ENCODE results near the gene DUOX2.

DNA sequence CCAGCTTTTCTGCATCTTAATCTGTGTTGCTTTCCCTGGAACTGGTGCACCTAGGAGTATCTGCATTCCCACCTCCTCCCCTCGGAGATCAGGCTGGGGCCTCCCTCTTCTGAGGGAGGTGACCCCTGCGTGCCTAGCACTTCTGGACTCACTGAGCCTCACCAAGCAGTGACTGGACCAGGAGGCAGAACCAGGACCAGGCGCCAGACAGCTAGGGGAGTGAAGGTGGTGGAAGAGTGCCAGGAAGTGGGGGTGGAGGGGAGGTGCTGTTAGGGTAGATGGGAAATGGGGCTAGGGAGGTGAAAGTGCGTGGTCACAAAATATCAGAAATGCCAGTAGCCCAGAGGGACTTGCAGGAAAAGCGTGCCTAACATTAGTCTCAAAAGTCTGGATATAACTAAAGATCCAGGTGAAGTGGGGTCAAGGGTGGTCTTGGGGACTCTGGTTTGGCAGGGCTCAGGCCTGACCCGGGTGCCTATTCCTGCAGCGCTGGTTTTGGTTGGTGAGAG is 1.4 kb upstream of the DUOX2 start:
- TF ChIP-seq EP300 (IDR thresholded peaks at IDR 0.05) (no peak), POLR2A (IDR thresholded peaks at IDR 0.05) (no peak)
- TF ChIP-seq, protein P1, sequence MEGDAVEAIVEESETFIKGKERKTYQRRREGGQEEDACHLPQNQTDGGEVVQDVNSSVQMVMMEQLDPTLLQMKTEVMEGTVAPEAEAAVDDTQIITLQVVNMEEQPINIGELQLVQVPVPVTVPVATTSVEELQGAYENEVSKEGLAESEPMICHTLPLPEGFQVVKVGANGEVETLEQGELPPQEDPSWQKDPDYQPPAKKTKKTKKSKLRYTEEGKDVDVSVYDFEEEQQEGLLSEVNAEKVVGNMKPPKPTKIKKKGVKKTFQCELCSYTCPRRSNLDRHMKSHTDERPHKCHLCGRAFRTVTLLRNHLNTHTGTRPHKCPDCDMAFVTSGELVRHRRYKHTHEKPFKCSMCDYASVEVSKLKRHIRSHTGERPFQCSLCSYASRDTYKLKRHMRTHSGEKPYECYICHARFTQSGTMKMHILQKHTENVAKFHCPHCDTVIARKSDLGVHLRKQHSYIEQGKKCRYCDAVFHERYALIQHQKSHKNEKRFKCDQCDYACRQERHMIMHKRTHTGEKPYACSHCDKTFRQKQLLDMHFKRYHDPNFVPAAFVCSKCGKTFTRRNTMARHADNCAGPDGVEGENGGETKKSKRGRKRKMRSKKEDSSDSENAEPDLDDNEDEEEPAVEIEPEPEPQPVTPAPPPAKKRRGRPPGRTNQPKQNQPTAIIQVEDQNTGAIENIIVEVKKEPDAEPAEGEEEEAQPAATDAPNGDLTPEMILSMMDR (IDR thresholded peaks at IDR 0.05), result no peak

All from ovary (tissue), 3 donors.